Cardiac septum (tissue), 1 donor: ENCODE results near the gene PMS2. TPM values are rescaled to one million over a fixed set of nuclear protein-coding genes. Genes with fewer than 3 reads are reported as not detected.
"Not testable (repeated sequence)": the region's sequence is repeated elsewhere in the genome, so short reads cannot be mapped to it uniquely, and the experiment has no call there.

Source experiments
- DNase-seq: peaks from one replicate; pipeline ENCODE4 v3.0.0-alpha.2; 2020; ENCODE audit warnings: low spot score
- intact Hi-C: fragments of 100-400 bp; cut with DNase I; formaldehyde crosslinking; loops from one replicate; pipeline ENCODE4 v1.14.0; 2022
- total RNA-seq: library from RNA; stranded (reverse); fragmentation: NEBNext Ultra II Directional; extraction: Animal tissue kit (Norgen Biotek cat#: 25700); gene quantifications from one replicate; pipeline ENCODE4 v1.2.1, GENCODE V29; 2021
- donor health status: DM: no; HTN: no; CAD: no.

Gene PMS2
- total RNA-seq, 1 donor from 2014 or later = 4.8 TPM

- DNase-seq, intact Hi-C loops: not testable (repeated sequence)
Observed at GRCh38 chr7:5931250-5931649, 77.6 kb downstream of the PMS2 start.

GRCh38 chr7:5930290-5930689, 78.6 kb downstream of the PMS2 start:
- intact Hi-C loops, DNase-seq: not testable (repeated sequence)

- intact Hi-C loops, DNase-seq: not testable (repeated sequence)
Observed at GRCh38 chr7:5926263-5926870, 82.5 kb downstream of the PMS2 start.

- intact Hi-C loops, DNase-seq: not testable (repeated sequence)
Observed at GRCh38 chr7:5924630-5925029, 84.2 kb downstream of the PMS2 start.

GRCh38 chr7:5924180-5924579, 84.7 kb downstream of the PMS2 start:
- DNase-seq, intact Hi-C loops: not testable (repeated sequence)

Other genes starting within 250 kb of the PMS2 start
- gene RNF216, start 227.4 kb downstream of the PMS2 start, total RNA-seq = 33.7 TPM
- not detected for gene OCM, start 128.3 kb downstream of the PMS2 start, total RNA-seq
- gene CCZ1, start 110.3 kb downstream of the PMS2 start, total RNA-seq = 44.2 TPM
- gene RSPH10B, start 38.4 kb downstream of the PMS2 start, total RNA-seq = not detected
- gene AIMP2, start 223 bp upstream of the PMS2 start, total RNA-seq = 42.3 TPM
- gene ANKRD61, start 22.3 kb upstream of the PMS2 start, total RNA-seq = not detected
- gene EIF2AK1, start 50.1 kb upstream of the PMS2 start, total RNA-seq = 39.6 TPM
- 5.8 TPM for gene USP42, start 95.9 kb upstream of the PMS2 start, total RNA-seq